Sigmoid colon (tissue), 7 donors: ENCODE measurements around the gene PRKG1. TPM values are rescaled to one million over a fixed set of nuclear protein-coding genes. Genes with fewer than 3 reads are reported as not detected.

Experiments
- DNase-seq: peaks from one replicate; pipeline ENCODE4 v3.0.0-alpha.2; 2019
- H3K27ac ChIP-seq, 4 donors: fragments of 200-600 bp; sonication (generic); one replicate each; pipeline ENCODE4 v1.5.1; 2016 to 2019; ENCODE audit warnings: mild to moderate bottlenecking in 1 of 4
- H3K27me3 ChIP-seq, 3 donors: fragments of 200-600 bp; sonication (generic); one replicate each; pipeline ENCODE4 v1.5.1; 2019; ENCODE audit warnings: mild to moderate bottlenecking in 1 of 3
- H3K36me3 ChIP-seq, 4 donors: fragments of 200-600 bp; sonication (generic); one replicate each; pipeline ENCODE4 v1.5.1; 2016 to 2019
- H3K4me1 ChIP-seq, 4 donors: fragments of 200-600 bp; sonication (generic); one replicate each; pipeline ENCODE4 v1.5.1; 2017 to 2019
- H3K4me3 ChIP-seq, 4 donors: fragments of 200-600 bp; sonication (generic); one replicate each; pipeline ENCODE4 v1.5.1; 2017 to 2019; ENCODE audit warnings: mild to moderate bottlenecking in 2 of 4, moderate library complexity in 1 of 4
- H3K9me3 ChIP-seq, 4 donors: fragments of 200-600 bp in 3 of 4; sonication (generic) in 3 of 4; one replicate each; pipeline versions ENCODE4 v1.5.1 to v1.6.1; 2013 to 2019
- CTCF ChIP-seq, 4 experiments: fragments of 450-650 bp in 3 of 4; fragments of 200-600 bp in 1 of 4; IDR thresholded peaks; one replicate each; pipeline ENCODE4 v1.5.1; 2016 to 2019; ENCODE audit warnings: antibody characterized with exemption in 4 of 4, mild to moderate bottlenecking in 3 of 4, moderate library complexity in 2 of 4
- EP300 ChIP-seq, 4 donors: sonication (generic); formaldehyde crosslinking; IDR thresholded peaks; one replicate each; pipeline ENCODE4 v1.6.1; 2017; ENCODE audit warnings: antibody characterized with exemption in 4 of 4
- POLR2A ChIP-seq, 2 donors: fragments of 450-650 bp; IDR thresholded peaks; one replicate each; pipeline ENCODE4 v1.6.1; 2016; ENCODE audit warnings: antibody characterized with exemption in 2 of 2, mild to moderate bottlenecking in 2 of 2, moderate library complexity in 2 of 2
- POLR2AphosphoS5 ChIP-seq, 4 donors: sonication (generic); formaldehyde crosslinking; IDR thresholded peaks; one replicate each; pipeline ENCODE4 v1.6.1; 2017; ENCODE audit warnings: antibody characterized with exemption in 4 of 4
- WGBS, 2 donors: extraction: QIAGEN DNeasy Blood & Tissue Kit; methylation state at CpG; one replicate each; pipeline ENCODE4 v1.1.7; 2013; 5-methylcytosine and 5-hydroxymethylcytosine counted together
- intact Hi-C: fragments of 100-400 bp; cut with DNase I; formaldehyde crosslinking; loops from one replicate; pipeline ENCODE4 v1.15.1; 2023
- polyA plus RNA-seq, 3 donors: library from polyadenylated mRNA; stranded (reverse); fragments of 200-250 nt; gene quantifications; one replicate each; pipeline ENCODE4 v1.2.3, GENCODE V29; 2013
- total RNA-seq, 4 donors: library from RNA; depleted of rRNA; stranded (reverse); fragments of >200 nt; gene quantifications; one replicate each; pipeline ENCODE4 v1.1.0, GENCODE V29; 2016
- donor health status: healthy with polysubstance abuse.
- donor health status: Bipolar disorder and iron deficiency.
- donor health status: healthy.

The PRKG1 gene
- total and polyA plus RNA-seq, 7 donors, result 3.7 to 92.9 (median 60.2) TPM

- 0 to 1% methylated on average over 2 of the region's 2 CpGs for WGBS, 2 donors
- no peak for DNase-seq
- intact Hi-C loops, result loop anchor here (2.0 to 5.0 kb wide), 2 partner anchors 359 to 898 kb away; no protein-coding TSS in a partner anchor
- H3K27ac ChIP-seq, result no peak overlapping the region
- TF ChIP-seq CTCF (IDR thresholded peaks at IDR 0.05) (peak; percentile 33 to 63 (median 40)), POLR2AphosphoS5 (IDR thresholded peaks at IDR 0.05) (no peak)
- no peaks in the 10 kb centered on the region for H3K9me3 ChIP-seq
- H3K36me3 ChIP-seq, result no peaks in the 10 kb centered on the region
- H3K4me1 ChIP-seq, result peaks cover 0 to 13% (median 0%) of the 10 kb centered on the region in 4 donors
- no peaks in the 10 kb centered on the region for H3K27me3 ChIP-seq
- no peak overlapping the region for H3K4me3 ChIP-seq
Observed at GRCh38 chr10:51063659-51064535, 10.4 kb upstream of the PRKG1 start.

DNA sequence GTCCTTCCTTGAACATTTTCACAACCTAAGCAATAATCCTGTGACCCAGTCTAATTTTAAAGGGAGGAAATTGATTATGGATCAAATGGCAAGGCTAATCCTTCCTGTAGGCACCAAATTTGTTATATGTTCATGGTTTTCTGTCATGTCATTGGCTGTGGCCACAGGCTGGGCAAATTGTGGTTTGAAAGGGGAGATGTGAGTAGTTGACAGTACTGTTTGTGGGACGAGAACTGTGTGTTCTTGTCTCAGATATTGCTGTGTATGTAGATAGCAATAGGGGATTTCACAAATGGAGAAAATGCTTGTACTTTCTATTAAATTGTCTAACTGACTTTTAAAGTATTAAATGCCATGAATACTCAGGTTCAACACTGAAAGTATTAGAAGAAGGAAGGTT is 8.1 kb upstream of the PRKG1 start:
- intact Hi-C loops, result loop anchor here (5.0 kb wide), 1 partner anchor 1146 kb away; no protein-coding TSS in a partner anchor
- Histone ChIP-seq H3K36me3 (no peaks in the 10 kb centered on the region), H3K27me3 (no peaks in the 10 kb centered on the region), H3K9me3 (no peaks in the 10 kb centered on the region), H3K4me1 (peaks cover 0 to 13% (median 0%) of the 10 kb centered on the region in 4 donors), H3K4me3 (no peak overlapping the region), H3K27ac (no peak overlapping the region)
- no peak for TF ChIP-seq POLR2A (IDR thresholded peaks at IDR 0.05)
- TF ChIP-seq EP300 (IDR thresholded peaks at IDR 0.05), result no peak
- TF ChIP-seq POLR2AphosphoS5 (IDR thresholded peaks at IDR 0.05), result no peak
- no peak for TF ChIP-seq CTCF (IDR thresholded peaks at IDR 0.05)
- DNase-seq, result no peak
- WGBS, 2 donors, result 62 to 67% methylated on average over 1 of the region's 1 CpG

- Histone ChIP-seq H3K27ac (peak overlapping the region in 2 of 4 donors; percentile 90 to 93), H3K9me3 (no peaks in the 10 kb centered on the region), H3K4me1 (peaks cover 0 to 16% (median 12%) of the 10 kb centered on the region in 4 donors), H3K27me3 (no peaks in the 10 kb centered on the region), H3K36me3 (no peaks in the 10 kb centered on the region), H3K4me3 (no peak overlapping the region)
- TF ChIP-seq CTCF (IDR thresholded peaks at IDR 0.05) (no peak), POLR2AphosphoS5 (IDR thresholded peaks at IDR 0.05) (no peak), EP300 (IDR thresholded peaks at IDR 0.05) (no peak), POLR2A (IDR thresholded peaks at IDR 0.05) (no peak)
- intact Hi-C loops, result loop anchor here (5.0 kb wide), 2 partner anchors 230 to 635 kb away; no protein-coding TSS in a partner anchor
- DNase-seq, result no peak
Observed at GRCh38 chr10:51072210-51072609, 2.1 kb upstream of the PRKG1 start.

DNA sequence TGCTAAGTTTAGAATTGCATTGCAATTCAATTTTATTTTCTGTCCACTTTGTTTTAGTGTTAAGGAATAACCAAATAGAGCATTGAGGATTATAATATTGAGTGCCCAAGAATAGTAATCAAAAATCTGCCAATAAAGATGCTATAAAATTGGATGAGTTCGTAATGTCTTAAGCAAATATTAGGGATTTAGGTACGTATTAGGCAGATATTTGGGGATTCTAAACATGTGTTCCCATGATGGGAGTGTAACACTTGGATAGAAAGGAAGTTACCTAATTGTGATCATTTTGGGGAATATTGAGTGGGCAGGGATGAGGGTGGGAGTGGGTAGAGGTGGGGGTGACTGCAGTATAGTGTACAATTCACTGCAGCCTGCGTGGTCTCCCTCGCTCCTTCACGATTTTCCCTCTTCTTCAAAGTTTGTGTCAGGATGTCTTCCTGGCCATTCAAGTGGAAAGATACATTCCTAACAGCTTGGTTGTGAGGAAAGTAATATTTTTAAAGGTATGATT is 1.3 kb upstream of the PRKG1 start:
- H3K9me3 ChIP-seq, result no peaks in the 10 kb centered on the region
- no peak for DNase-seq
- peak overlapping the region; percentile 62 to 79 (median 68) for H3K4me3 ChIP-seq
- WGBS, 2 donors, result 75 to 87% methylated on average over 5 of the region's 5 CpGs
- intact Hi-C loops, result loop anchor here (5.0 kb wide), 2 partner anchors 229 to 634 kb away; no protein-coding TSS in a partner anchor
- TF ChIP-seq POLR2A (IDR thresholded peaks at IDR 0.05) (no peak), CTCF (IDR thresholded peaks at IDR 0.05) (no peak), POLR2AphosphoS5 (IDR thresholded peaks at IDR 0.05) (no peak), EP300 (IDR thresholded peaks at IDR 0.05) (no peak)
- no peaks in the 10 kb centered on the region for H3K27me3 ChIP-seq
- no peaks in the 10 kb centered on the region for H3K36me3 ChIP-seq
- peaks cover 0 to 19% (median 15%) of the 10 kb centered on the region in 4 donors for H3K4me1 ChIP-seq
- H3K27ac ChIP-seq, result peak overlapping the region; percentile 88 to 93 (median 92)
